Coronary artery (tissue), 2 donors: ENCODE measurements around the gene LBHD1.

Source experiments
- DNase-seq: peaks from one replicate; pipeline ENCODE4 v3.0.0-alpha.2; 2017; ENCODE audit warnings: low spot score
- H3K27ac ChIP-seq, 2 donors: fragments of 200-600 bp; sonication (generic); one replicate each; pipeline ENCODE4 v1.5.1; 2016 to 2019
- H3K4me3 ChIP-seq: fragments of 200-600 bp; sonication (generic); 2 replicates; pipeline ENCODE4 v1.5.1; 2016; ENCODE audit warnings: mild to moderate bottlenecking, moderate library complexity
- TF ChIP-seq, protein P1 (sequence below): fragments of 200-600 bp; sonication (generic); IDR thresholded peaks from one replicate; pipeline ENCODE4 v1.5.1; 2019; ENCODE audit warnings: antibody characterized with exemption

The LBHD1 gene

DNA sequence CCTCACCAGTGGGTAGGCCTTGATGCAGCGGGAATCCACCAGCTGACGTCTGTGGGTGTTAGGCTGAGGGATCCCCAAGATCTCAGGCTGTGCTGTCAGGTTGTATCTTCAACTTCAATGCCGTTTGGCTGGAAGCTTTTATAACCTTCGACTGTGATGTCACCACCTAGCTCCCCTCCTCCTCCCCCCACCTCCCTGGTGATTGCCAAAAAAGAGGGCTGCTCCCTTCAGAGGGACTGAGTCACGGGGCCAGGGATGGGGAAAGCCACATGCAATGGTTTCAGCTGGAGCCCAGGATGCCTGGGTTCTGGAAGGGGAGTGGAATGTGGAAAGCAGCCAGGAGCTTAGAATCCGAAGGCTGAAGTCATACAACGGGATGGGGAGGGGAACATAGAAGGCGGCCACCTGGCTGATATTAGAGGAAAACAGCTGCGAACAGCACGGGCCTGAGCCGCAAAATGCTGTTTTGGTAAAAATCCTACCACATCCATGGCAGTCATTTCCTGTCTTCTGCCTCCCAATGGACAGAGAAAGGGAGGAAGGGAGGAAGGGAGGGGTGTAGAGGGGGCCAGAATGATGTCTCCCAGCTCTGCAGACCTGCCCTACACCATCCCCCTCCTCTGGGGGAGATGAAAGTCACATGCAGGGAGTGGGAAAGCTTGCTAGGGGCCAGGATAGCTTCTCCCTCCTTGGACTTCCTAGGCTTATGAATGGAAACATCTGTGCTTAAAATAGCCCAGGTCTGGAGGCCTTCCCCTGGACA is 17.5 kb upstream of the LBHD1 start, which contains the start of gene LRRN4CL:
Gene LRRN4CL (minus strand): TSS at position 110 of the 763 bp plus-strand sequence. CDS start 1,022 bp downstream, outside the sequence.
- TF ChIP-seq, protein P1, sequence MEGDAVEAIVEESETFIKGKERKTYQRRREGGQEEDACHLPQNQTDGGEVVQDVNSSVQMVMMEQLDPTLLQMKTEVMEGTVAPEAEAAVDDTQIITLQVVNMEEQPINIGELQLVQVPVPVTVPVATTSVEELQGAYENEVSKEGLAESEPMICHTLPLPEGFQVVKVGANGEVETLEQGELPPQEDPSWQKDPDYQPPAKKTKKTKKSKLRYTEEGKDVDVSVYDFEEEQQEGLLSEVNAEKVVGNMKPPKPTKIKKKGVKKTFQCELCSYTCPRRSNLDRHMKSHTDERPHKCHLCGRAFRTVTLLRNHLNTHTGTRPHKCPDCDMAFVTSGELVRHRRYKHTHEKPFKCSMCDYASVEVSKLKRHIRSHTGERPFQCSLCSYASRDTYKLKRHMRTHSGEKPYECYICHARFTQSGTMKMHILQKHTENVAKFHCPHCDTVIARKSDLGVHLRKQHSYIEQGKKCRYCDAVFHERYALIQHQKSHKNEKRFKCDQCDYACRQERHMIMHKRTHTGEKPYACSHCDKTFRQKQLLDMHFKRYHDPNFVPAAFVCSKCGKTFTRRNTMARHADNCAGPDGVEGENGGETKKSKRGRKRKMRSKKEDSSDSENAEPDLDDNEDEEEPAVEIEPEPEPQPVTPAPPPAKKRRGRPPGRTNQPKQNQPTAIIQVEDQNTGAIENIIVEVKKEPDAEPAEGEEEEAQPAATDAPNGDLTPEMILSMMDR = no peak
- Histone ChIP-seq H3K4me3 (peak within 1 kb of the TSS; percentile 45), H3K27ac (peak within 1 kb of the TSS; percentile 42 to 74)
- peak; percentile 83 for DNase-seq

DNA sequence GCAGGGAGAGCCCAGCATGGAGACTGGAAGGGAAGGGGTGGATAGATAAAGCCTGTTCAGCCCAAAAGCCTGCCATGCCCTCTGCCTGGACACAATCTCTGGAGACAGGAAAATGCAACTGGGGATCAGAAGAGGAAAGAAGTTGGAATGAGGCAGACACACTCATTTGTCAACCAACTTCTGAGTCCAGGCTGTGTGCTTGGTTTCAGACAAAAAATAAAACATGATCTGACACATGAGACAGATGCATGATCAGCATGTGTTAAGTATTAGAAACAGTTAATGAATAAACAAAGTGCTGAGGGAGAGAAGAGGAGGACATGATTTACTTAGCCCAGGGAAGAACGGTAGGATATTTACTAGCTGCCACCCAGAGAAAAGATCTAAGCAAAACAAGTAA is 16.4 kb upstream of the LBHD1 start:
- DNase-seq = no peak
- peak overlapping the region in 1 of 2 donors; percentile 23 for H3K27ac ChIP-seq
- peak overlapping the region; percentile 39 for H3K4me3 ChIP-seq
- TF ChIP-seq, protein P1 = no peak

DNA sequence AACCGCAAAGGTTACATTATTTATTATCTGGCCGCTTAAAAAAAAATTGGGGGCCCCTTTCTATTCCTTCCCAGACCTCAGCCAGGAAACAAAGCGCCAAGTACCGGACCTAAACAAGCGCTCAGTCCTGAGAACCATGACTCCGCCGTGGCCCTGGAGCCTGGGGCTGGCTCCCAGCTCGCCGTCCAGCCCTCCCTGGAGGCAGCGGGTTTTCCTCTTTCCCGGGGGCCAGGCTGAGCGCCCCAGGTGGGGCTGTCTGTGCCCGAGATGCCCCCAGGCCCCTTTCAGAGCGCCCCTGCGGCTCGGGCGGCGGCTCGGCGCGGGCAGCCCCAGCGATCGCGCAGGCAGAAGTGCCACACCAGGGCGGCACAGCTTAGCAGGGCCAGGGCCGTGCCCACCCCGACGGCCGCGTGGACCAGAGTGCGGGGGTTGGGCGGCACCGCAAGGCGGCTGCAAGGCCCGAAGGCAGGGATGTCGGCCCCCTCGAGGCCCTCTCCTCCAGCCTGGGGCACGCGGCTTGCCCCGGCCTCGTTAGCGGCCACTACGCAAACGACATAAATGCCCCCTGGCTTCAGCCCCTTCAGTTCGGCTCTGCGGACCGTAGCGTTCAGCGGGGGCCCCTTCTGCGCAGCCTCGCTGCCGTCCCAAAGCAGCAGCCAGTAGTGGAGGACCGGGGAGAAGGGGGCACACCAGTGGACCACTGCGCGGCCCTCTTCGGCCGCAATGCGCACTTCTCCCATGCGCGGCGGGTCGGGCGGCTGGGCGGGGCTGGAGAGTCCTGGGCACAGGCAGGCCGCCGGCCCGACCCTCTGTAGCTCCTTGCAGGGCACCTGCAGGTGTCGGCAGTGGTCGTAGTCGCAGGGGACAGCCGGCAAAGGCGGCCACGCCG is 15.7 kb upstream of the LBHD1 start:
- TF ChIP-seq, protein P1 = no peak
- H3K27ac ChIP-seq = peak overlapping the region in 1 of 2 donors; percentile 23
- H3K4me3 ChIP-seq = peak overlapping the region; percentile 39
- no peak for DNase-seq

DNA sequence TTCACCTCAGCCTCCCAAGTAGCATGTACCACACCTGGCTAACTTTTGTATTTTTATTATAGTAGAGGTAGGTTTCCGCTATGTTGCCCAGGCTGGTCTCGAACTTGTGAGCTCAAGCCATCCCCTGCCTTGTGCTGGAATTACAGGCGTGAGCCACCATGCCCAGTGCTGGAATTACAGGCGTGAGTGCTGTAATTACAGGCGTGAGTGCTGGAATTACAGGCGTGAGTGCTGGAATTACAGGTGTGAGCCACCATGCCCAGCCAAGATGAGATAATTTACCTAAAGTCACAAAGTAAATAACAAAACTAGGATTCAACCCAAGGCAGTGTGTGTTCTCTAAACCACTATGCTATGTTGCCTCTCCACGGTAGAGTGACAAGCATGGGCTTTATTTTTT is 10.5 kb upstream of the LBHD1 start:
- TF ChIP-seq, protein P1 = no peak
- Histone ChIP-seq H3K4me3 (no peak overlapping the region), H3K27ac (no peak overlapping the region)
- no peak for DNase-seq

DNA sequence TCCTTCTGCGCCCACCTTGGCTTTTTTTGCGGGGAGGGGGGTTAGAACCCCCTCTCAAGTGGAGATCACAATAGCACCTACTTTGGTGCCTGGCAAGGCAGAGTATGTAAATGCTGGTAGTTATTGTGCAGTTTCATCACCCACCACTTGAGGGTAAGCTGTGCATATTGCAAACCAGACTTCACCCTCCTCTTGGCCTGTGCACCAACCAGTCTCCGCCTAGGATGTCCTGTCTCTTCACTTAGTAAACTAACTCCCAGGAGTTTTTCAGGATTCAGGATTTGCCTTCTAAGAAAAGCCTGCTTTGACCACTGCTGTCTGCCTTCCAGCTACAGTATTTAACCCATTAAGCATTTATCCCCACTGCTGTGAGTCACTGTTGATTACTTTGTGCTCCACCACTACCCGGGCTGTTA is 8.8 kb upstream of the LBHD1 start:
- Histone ChIP-seq H3K27ac (peak overlapping the region in 1 of 2 donors; percentile 30), H3K4me3 (no peak overlapping the region)
- TF ChIP-seq, protein P1 = no peak
- no peak for DNase-seq

DNA sequence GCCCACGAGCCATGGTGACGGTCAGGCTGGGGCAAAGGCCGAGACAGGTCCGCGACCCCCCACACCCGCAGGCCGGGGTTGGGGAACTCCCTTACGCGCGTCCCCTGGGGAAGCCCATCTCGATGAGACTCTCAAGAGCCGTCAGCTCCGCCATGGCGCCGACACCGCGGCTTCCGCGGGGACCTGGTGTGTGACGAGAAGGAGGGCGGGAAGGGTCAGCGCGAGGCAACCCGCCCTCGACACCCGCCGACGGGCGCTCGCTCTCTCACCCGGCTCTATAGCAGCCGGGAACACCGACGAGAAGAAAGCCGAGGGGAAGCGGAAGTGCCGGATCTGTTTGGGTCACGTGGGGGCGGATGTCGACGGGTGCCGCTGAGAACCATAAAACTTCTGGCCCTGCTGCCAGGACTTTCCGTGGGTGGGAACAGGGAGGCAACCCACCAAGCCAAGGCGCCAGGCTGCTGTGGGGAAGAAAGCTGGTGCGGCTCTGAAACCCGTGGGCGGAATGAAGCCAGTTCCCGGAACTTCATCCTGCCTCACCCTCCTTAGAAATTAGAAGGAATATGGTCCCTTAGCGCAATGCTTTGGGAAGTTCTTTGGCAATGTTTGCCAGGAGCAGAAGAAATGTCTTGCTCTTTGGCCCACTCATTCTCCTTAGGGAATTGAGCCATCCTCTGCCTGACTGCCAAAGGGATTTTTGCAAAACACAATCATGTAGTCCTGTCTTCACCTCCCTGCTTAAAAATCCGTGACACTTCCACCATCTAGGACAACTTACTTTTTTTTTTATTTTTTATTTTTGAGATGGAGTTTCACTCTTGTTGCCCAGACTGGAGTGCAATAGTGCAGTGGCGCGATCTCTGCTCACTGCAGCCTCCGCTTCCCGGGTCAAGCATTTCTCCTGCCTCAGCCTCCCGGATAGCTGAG is 7.0 kb upstream of the LBHD1 start, which contains the start of gene UBXN1:
Gene UBXN1 (minus strand): TSS at position 304 of the 927 bp plus-strand sequence. CDS start 150 bp downstream, at position 154.
- TF ChIP-seq, protein P1 = no peak
- peak within 1 kb of the TSS; percentile 84 to 89 for H3K27ac ChIP-seq
- DNase-seq = peak; percentile 95
- H3K4me3 ChIP-seq = peak within 1 kb of the TSS; percentile 87
